ENCODE measurements around the gene JAM2.

Gene JAM2

GRCh38 chr21:25640202-25640942 is 1.3 kb downstream of the JAM2 start:
- Histone ChIP-seq H2AFZ (ENCODE audit: low read depth) (peak overlapping the region; percentile 95), H3K36me3 (ENCODE audit: insufficient read depth) (no peaks in the 10 kb centered on the region), H3K4me3 (IDR thresholded peaks at IDR 0.05; ENCODE audit: insufficient read depth, low read depth, low read length) (peak overlapping the region; percentile 26), H3K79me2 (ENCODE audit: insufficient read depth, low read depth) (no peaks in the 10 kb centered on the region), H3K9ac (peak overlapping the region; percentile 60; the same call in 1 of the 2 replicates), H4K20me1 (ENCODE audit: insufficient read depth) (no peaks in the 10 kb centered on the region), H3K27me3 (ENCODE audit: insufficient read depth, low read depth) (no peaks in the 10 kb centered on the region), H3K4me1 (ENCODE audit: low read depth, poor library complexity, severe bottlenecking) (peaks cover 7% of the 10 kb centered on the region), H3K4me2 (peak overlapping the region; percentile 81), H3K27ac (no peak overlapping the region)
- TF ChIP-seq CTCF (conservative IDR thresholded peaks at IDR 0.05; ENCODE audit: low read depth, low read length) = no peak

- no peak overlapping the region for H3K9ac ChIP-seq
- peak overlapping the region; percentile 95; the same call in 1 of the 2 replicates for H2AFZ ChIP-seq (ENCODE audit: low read depth)
Measured at GRCh38 chr21:25640943-25641292, 1.9 kb downstream of the JAM2 start.

GRCh38 chr21:25643486-25643885 is 4.4 kb downstream of the JAM2 start:
- H2AFZ ChIP-seq (ENCODE audit: low read depth) = no peak overlapping the region
- H3K9ac ChIP-seq = no peak overlapping the region
- TF ChIP-seq CTCF (conservative IDR thresholded peaks at IDR 0.05; ENCODE audit: low read depth, low read length) = no peak

More at GRCh38 chr21:25640943-25641292, 1.9 kb downstream of the JAM2 start:
- no peaks in the 10 kb centered on the region for H4K20me1 ChIP-seq (ENCODE audit: insufficient read depth)
- no peaks in the 10 kb centered on the region for H3K36me3 ChIP-seq (ENCODE audit: insufficient read depth)
- TF ChIP-seq CTCF (conservative IDR thresholded peaks at IDR 0.05; ENCODE audit: low read depth, low read length) = no peak
- H3K79me2 ChIP-seq (ENCODE audit: insufficient read depth, low read depth) = no peaks in the 10 kb centered on the region
- H3K27me3 ChIP-seq (ENCODE audit: insufficient read depth, low read depth) = no peaks in the 10 kb centered on the region
- H3K4me2 ChIP-seq = no peak overlapping the region
- peaks cover 7% of the 10 kb centered on the region for H3K4me1 ChIP-seq (ENCODE audit: low read depth, poor library complexity, severe bottlenecking)
- no peak overlapping the region for H3K27ac ChIP-seq
- no peak overlapping the region for H3K4me3 ChIP-seq (IDR thresholded peaks at IDR 0.05; ENCODE audit: insufficient read depth, low read depth, low read length)

GRCh38 chr21:25646474-25646873 is 7.4 kb downstream of the JAM2 start:
- H3K4me3 ChIP-seq (IDR thresholded peaks at IDR 0.05; ENCODE audit: insufficient read depth, low read depth, low read length) = no peak overlapping the region
- no peaks in the 10 kb centered on the region for H4K20me1 ChIP-seq (ENCODE audit: insufficient read depth)
- no peaks in the 10 kb centered on the region for H3K79me2 ChIP-seq (ENCODE audit: insufficient read depth, low read depth)
- no peak overlapping the region for H2AFZ ChIP-seq (ENCODE audit: low read depth)
- TF ChIP-seq CTCF (conservative IDR thresholded peaks at IDR 0.05; ENCODE audit: low read depth, low read length) = no peak
- H3K9ac ChIP-seq = no peak overlapping the region
- no peak overlapping the region for H3K27ac ChIP-seq
- no peak overlapping the region for H3K4me2 ChIP-seq
- no peaks in the 10 kb centered on the region for H3K36me3 ChIP-seq (ENCODE audit: insufficient read depth)
- no peaks in the 10 kb centered on the region for H3K4me1 ChIP-seq (ENCODE audit: low read depth, poor library complexity, severe bottlenecking)
- H3K27me3 ChIP-seq (ENCODE audit: insufficient read depth, low read depth) = no peaks in the 10 kb centered on the region

More at GRCh38 chr21:25643486-25643885, 4.4 kb downstream of the JAM2 start:
- Histone ChIP-seq H3K4me1 (ENCODE audit: low read depth, poor library complexity, severe bottlenecking) (peaks cover 3% of the 10 kb centered on the region), H3K4me2 (no peak overlapping the region), H3K79me2 (ENCODE audit: insufficient read depth, low read depth) (no peaks in the 10 kb centered on the region), H3K27me3 (ENCODE audit: insufficient read depth, low read depth) (no peaks in the 10 kb centered on the region), H3K4me3 (IDR thresholded peaks at IDR 0.05; ENCODE audit: insufficient read depth, low read depth, low read length) (no peak overlapping the region), H3K36me3 (ENCODE audit: insufficient read depth) (no peaks in the 10 kb centered on the region), H3K27ac (no peak overlapping the region), H4K20me1 (ENCODE audit: insufficient read depth) (no peaks in the 10 kb centered on the region)
